ENCODE results near the gene PNKP.

PNKP gene

DNA sequence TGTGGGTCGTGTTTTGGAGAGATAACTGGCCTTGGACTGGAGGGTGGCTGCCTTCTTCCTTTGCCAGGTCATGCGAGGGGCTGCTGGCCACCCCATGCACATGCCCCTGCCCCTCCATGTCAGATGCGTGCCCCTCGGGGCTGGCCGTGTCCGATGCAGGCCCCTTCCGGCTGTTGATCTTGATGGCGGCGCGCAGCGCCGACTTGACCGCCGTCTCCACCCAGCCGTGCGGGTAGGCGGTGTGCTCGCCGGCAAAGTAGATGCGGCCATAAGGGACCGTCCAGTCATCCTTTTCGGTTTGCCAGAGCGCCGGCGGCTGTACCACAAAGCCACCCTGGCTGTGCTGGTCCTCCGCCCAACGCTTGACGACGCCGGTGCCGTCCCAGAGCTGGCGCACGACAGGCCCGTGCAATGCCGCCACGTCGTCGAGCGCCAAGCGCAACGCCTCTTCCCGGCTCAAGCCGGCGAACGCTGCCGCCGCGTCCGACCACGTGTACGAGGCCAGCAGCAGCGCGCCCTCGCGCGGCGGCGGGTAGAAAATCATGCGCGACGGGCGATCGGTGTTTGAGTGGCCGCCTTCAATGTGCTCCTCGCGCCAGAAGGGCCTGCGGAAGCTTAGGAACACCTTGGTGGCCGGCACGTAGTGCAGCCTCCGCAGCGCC, 22.4 kb upstream of the PNKP start:
- no peak for DNase-seq

GRCh38 chr19:49889038-49889686, 21.8 kb upstream of the PNKP start:
- no peak for DNase-seq

- DNase-seq, result peak; percentile 13
These were observed 21.1 kb upstream of the PNKP start for GRCh38 chr19:49888510-49888824.

DNA sequence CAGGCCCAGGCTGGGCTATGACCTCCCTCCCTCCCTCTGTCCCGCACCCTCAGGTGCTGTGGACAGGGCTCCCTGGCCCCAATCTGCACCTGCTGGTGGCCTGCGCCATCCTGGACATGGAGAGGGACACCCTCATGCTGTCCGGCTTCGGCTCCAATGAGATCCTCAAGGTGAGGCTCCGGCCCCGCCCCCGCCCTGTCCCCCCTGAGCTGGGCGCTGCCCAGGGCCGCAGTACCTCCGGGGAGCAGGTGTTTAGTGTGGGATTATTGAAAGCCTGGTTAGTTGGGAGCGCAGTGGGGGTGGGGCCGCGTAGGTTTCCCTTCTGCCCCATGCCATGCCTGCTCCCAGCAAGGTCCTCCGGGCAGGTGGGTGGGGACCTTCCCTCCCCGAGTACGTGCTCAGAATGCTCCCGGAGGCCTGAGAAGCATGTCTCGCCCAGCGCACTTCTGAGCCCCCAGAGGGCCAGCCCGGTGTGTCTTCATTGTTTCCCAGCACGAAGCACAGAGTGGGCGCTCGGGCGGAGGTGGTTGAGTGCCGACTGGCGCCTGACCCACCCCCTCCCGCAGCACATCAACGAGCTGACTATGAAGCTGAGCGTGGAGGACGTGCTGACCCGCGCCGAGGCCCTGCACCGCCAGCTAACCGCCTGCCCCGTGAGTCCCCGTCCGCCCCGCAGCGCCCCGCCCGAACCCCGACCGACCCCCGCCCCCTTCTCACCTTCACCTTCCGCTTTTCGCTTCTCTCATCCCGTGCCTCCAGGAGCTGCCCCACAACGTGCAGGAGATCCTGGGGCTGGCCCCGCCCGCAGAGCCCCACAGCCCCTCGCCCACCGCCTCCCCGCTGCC, 20.5 kb upstream of the PNKP start:
- DNase-seq, result peak; percentile 3

DNA sequence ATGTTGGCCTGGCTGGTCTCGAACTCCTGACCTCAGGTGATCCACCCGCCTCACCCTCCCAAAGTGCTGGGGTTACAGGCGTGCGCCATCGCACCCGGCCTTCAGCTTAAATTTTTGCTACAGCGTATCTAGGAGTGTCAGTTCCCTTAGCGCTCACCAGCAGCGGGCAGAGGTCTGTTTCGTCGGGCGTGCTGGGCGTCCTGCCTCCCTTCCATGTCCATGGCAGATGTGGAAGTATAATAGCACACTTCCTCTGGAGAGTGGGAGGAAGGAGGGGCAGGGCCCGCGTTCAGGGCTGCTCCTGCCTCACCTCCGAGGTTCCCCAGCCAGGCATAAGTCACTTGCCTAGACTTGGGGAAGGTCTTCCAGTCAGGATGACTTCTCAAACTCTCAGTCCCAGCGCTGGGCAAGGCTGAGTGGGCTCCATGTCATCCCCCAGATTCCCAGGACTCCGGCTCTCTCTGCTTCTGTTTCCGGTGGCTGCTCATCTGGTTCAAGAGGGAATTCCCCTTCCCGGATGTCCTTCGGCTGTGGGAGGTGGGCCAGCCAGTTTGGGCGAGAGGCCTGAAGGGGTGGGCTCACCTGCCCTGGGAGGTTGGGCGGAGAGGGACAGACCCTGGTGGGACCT, 19.8 kb upstream of the PNKP start:
- DNase-seq, result no peak

DNA sequence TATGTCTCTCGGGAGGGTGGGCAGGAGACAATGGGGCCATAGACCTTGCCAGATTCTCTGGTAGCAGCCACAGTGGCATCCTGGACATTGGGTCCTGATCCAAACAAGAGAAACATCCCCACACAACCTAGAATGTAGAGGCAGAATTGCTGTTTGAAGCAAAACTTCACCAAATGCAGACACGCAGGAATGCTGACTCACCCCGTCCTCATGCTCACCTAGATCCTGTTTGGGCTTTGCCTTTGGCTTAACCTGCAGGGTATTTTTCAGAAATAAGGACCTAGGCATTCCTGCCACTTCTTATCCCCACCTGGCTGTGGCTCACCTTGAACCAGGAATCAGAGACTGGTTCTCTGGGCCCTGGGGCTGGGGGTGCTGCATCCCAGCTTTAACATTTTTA, 17.4 kb upstream of the PNKP start:
- DNase-seq, result no peak

DNA sequence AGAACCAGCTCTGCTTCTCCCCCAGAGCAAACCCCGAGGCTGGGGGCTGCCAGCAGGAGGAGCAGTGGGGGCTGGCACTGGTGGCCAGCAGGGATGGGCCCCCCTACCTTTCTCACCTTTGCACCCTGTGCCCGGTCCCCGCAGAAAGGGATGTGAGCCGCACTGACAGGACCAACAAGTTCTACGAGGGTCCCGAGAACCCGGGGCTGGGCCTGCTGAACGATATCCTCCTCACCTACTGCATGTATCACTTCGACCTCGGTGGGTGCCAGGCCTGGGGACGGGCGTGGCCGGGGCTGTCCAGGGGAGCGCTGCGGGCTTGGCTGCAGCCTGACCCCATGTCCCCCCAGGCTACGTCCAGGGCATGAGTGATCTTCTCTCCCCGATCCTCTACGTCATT, 16.7 kb upstream of the PNKP start:
- DNase-seq, result no peak

DNA sequence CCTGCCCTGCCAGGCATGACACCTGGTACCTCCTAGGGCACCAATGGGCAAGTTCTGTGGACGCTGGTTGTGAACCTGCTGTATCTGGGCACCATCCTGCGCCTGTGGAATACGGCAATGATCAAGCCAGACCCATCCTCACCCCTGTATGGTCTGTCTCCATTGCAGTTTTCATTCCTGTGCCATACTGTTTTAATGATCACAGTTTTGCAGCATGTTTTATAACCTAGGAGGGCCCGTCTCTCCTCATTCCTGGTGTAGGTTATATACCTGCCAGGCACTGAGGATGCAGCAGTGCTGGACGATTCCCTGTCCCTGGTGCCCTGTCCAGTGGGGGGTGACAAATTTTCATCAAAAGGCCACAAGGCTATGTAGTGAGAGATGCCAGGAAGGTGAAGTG, 15.7 kb upstream of the PNKP start:
- no peak for DNase-seq

DNA sequence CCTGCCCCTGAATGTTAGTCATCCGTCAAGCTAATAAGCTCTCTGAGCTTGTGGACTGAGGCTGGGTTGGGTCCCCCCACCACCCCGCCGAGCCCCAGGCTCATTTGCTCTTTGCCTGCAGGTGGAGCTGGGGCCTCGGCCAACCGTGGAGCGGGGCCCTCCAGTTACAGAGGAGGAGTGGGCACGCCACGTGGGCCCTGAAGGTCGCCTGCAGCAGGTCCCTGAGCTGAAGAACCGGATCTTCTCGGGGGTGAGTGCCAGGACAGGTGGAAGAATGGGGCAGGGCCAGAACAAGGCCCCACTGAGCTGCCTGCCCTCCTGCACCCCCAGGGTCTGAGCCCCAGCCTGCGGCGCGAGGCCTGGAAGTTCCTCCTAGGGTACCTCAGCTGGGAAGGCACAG, 15.3 kb upstream of the PNKP start:
- no peak for DNase-seq

GRCh38 chr19:49881672-49882394, 14.5 kb upstream of the PNKP start:
- no peak for DNase-seq

DNA sequence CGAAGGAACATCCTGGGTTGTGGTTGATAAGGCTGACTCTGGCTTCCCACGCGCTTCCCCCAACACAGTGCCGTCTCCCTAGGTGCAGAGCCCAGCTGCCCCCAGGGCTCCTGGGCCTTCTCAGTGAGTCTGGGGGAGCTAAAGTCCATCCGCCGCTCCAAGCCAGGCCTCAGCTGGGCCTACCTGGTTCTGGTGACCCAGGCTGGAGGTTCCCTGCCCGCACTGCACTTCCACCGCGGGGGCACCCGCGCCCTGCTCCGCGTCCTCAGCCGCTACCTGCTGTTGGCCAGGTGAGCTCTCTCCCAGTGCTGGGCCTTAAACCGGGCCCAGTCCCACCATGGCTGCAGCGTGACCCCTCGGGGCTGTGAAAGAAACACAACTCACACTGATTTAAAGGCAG, 13.8 kb upstream of the PNKP start:
- DNase-seq, result no peak

- no peak for DNase-seq
These were observed 12.9 kb upstream of the PNKP start for GRCh38 chr19:49880162-49880869.

GRCh38 chr19:49879243-49879963, 12.0 kb upstream of the PNKP start:
- no peak for DNase-seq

DNA sequence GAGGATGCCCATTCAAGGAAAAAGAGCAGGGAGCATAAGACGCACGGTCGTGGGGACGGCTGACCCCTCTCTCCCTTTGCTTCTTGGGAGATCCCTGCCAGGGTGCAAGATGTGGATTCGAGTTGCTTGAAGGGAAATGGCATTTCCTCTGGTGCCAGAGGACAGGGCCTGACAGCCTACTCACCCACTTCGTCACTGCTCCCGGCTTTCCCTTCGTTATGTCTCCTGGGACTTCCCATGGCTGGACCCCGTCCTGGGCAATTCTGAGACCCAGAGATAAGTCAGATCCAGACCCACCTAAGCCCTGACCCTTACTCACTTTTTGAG, 11.3 kb upstream of the PNKP start:
- DNase-seq, result no peak

DNA sequence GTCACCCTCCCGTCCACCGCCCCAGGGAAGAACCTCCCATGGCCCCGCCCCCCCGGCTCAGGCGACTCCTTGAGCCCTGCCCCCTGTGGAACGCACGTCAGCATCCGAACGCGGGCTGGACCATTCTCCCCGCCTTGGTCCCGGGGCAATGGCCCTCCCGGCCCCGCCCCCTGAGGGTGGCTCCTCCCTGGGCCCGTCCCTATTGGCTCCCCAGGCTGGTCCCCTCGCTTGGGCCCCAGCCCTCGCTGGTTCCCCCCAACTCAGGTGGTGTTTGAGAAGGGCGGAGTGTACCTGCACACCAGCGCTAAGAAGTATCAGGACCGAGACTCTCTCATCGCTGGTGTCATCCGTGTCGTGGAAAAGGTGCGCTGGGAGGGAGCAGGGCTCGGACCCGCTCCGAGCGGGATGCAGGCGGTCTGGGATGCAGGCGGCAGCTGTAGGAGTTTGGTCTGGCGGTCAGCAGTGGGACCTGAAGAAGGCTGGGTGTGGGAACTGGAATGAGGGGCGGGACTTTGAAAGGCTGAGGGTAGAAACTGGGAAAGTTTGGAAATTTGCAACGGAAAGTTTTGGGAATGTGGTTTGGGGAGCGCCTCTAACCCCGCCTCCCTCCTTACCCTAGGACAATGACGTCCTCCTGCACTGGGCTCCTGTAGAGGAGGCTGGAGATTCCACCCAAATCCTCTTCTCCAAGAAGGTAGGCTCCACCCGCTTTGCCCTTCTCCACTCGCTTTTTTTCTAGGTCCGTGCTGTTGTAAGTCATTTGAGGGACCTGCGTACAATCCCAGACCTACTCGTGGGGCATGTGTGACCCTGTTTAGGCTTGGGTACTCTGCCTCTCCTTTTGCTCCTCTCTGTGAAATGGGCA, 10.7 kb upstream of the PNKP start:
- no peak for DNase-seq

DNA sequence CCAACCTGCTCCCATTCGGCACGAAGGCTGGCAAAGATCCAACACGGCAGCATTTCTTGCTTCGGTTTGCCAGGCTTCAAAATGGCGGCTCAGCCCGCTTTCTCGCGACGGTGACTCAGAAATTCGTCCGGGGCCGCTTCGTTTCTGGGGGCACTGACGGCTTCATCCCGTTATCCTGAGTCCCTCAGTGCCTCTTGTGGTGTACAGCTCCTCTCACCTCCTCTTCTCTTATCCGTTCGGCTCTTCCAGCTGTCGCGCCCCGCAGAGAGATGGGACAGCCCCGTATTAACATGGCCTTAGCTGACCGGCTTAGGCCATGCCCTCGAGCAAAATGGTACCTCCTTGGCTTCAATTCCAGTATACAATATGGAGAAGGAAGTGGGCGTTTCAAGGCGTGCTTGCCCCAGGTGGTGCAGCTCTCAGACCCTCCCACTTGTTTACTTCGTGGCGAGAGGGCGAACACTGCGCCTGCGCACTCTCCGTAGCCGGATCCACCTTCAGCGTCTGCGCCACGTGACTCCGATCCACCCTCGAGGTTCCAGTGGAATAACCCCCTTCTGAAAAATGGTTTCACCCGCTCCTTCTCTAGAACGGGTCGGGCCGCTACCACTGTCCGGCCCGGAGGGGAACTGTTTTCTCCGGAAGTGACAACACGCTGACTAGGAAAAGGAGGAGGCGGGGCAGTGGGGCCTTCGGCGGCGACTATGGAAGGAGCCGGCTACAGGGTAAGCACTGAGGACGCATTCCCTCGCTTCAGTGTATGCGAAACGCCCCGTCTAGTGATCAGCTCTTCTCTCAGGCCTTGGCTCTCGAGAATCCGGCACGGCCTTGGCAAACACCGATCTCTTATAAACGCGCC, 9.9 kb upstream of the PNKP start, which contains the start of the genes AKT1S1 and TBC1D17:
TSS of gene AKT1S1 (minus strand) at position 336 of the 859 bp plus-strand sequence. CDS start 4,060 bp downstream, outside the sequence.
TSS of gene TBC1D17 (plus strand) at position 683 of the 859 bp plus-strand sequence. CDS start at position 705, 22 bp downstream.
- DNase-seq, result peak; percentile 99

GRCh38 chr19:49876422-49877019, 9.1 kb upstream of the PNKP start:
- DNase-seq, result peak; percentile 98

GRCh38 chr19:49875857-49876421, 8.6 kb upstream of the PNKP start:
- no peak for DNase-seq

DNA sequence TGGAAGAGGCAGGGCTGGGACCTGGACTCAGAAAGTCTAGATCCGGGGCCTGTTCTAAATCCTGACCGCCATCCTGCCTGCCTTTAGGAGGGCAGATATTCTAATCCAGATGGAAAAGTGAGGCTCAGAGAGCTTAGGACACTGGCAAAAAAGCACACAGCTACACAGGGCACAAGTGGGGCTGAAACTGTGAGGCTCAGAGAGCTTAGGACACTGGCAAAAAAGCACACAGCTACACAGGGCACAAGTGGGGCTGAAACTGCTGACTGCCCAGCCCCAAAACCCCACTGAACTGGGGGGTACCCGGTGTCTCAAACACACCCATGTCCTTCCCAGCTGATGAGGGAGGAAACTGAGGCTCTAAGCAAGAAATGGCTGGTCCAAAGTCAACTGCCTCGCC, 7.8 kb upstream of the PNKP start:
- no peak for DNase-seq

Data from NCI-H2029 treated with DMSO at 0.1 percent for 48 hours (cell line).